PC-9 (cell line): Measurements from ENCODE around the gene SLC22A23. TPM values are rescaled to one million over a fixed set of nuclear protein-coding genes. Genes with fewer than 3 reads are reported as not detected.

Experiments
- BruUV-seq: library from RNA; stranded (reverse); fragments of 400-500 nt; replicated peaks from 2 replicates; lab custom pipeline; 2021; lab: Mats Ljungman, UMichigan
- CTCF ChIA-PET: fragments of 300-600 bp; sonication (Branson Sonifier 250); formaldehyde crosslinking; loops from one replicate; lab custom pipeline; 2022; ENCODE audit warnings: antibody characterized with exemption; lab: Charles Lee
- POLR2A ChIA-PET: fragments of 300-600 bp; sonication (Branson Sonifier 250); formaldehyde crosslinking; loops from one replicate; lab custom pipeline; 2022; ENCODE audit warnings: antibody characterized with exemption; ENCODE audit not compliant: unreplicated experiment; lab: Charles Lee
- DNase-seq, 2 experiments: peaks; one replicate each; pipeline versions ENCODE4 v3.0.0 to v3.0.0-alpha.2; 2015 to 2022; ENCODE audit warnings: mixed read lengths in 1 of 2
- H2AFZ ChIP-seq: fragments of 200-600 bp; sonication (generic); 2 replicates; pipeline ENCODE4 v1.8.1; 2017; ENCODE audit warnings: antibody characterized with exemption
- H3F3A ChIP-seq: fragments of 200-600 bp; sonication (generic); 2 replicates; pipeline ENCODE4 v1.8.1; 2017; ENCODE audit warnings: antibody characterized with exemption, mild to moderate bottlenecking, low read depth; ENCODE audit not compliant: insufficient read depth
- H3K27ac ChIP-seq: fragments of 200-600 bp; sonication (generic); 2 replicates; pipeline ENCODE4 v1.6.1; 2016; ENCODE audit warnings: mixed run types
- H3K27me3 ChIP-seq: fragments of 200-600 bp; sonication (generic); 2 replicates; pipeline ENCODE4 v1.6.1; 2016; ENCODE audit warnings: low read depth, mixed run types; ENCODE audit not compliant: insufficient read depth
- H3K36me3 ChIP-seq: fragments of 200-600 bp; sonication (generic); 2 replicates; pipeline ENCODE4 v1.6.1; 2016; ENCODE audit warnings: low read depth, mixed run types
- H3K4me1 ChIP-seq: fragments of 200-600 bp; sonication (generic); replicated peaks from 2 replicates; pipeline ENCODE4 v1.6.1; 2016; ENCODE audit warnings: mixed run types; ENCODE audit not compliant: insufficient read depth
- H3K4me2 ChIP-seq: fragments of 200-600 bp; sonication (generic); 2 replicates; pipeline ENCODE4 v1.6.1; 2017; ENCODE audit warnings: mixed run types
- H3K4me3 ChIP-seq: fragments of 200-600 bp; sonication (generic); 2 replicates; pipeline ENCODE4 v1.6.1; 2016; ENCODE audit warnings: mixed run types
- H3K79me2 ChIP-seq: fragments of 200-600 bp; sonication (generic); 2 replicates; pipeline ENCODE4 v1.6.1; 2017; ENCODE audit warnings: low read depth, mixed run types
- H3K9me2 ChIP-seq: fragments of 200-600 bp; sonication (generic); 2 replicates; pipeline ENCODE4 v1.8.1; 2017; ENCODE audit warnings: mild to moderate bottlenecking; ENCODE audit not compliant: insufficient read depth
- H3K9me3 ChIP-seq: fragments of 200-600 bp; sonication (generic); 2 replicates; pipeline ENCODE4 v1.8.1; 2016; ENCODE audit warnings: low read depth; ENCODE audit not compliant: insufficient read depth
- H4K20me1 ChIP-seq: fragments of 200-600 bp; sonication (generic); 2 replicates; pipeline ENCODE4 v1.8.1; 2017; ENCODE audit not compliant: insufficient read depth
- EZH2 ChIP-seq: fragments of 200-600 bp; sonication (generic); IDR thresholded peaks from 2 replicates; pipeline ENCODE4 v1.8.0; 2017; ENCODE audit warnings: antibody characterized with exemption, low read depth
- intact Hi-C: fragments of 100-400 bp; cut with micrococcal nuclease; formaldehyde crosslinking; loops from one replicate; pipeline ENCODE4 v1.10.0; 2022; ENCODE audit not compliant: unreplicated experiment
- total RNA-seq: library from RNA; stranded (reverse); gene quantifications from 2 replicates; pipeline ENCODE4 v1.2.3, GENCODE V29; 2021
- TF ChIP-seq, protein P1 (sequence below): fragments of 200-600 bp; sonication (generic); conservative IDR thresholded peaks from 2 replicates; pipeline ENCODE4 v1.6.1; 2017; ENCODE audit warnings: mixed run types, antibody characterized with exemption, mild to moderate bottlenecking, moderate library complexity

The SLC22A23 gene
- total RNA-seq, 1 experiment from 2014 or later, result 13.5 TPM

DNA sequence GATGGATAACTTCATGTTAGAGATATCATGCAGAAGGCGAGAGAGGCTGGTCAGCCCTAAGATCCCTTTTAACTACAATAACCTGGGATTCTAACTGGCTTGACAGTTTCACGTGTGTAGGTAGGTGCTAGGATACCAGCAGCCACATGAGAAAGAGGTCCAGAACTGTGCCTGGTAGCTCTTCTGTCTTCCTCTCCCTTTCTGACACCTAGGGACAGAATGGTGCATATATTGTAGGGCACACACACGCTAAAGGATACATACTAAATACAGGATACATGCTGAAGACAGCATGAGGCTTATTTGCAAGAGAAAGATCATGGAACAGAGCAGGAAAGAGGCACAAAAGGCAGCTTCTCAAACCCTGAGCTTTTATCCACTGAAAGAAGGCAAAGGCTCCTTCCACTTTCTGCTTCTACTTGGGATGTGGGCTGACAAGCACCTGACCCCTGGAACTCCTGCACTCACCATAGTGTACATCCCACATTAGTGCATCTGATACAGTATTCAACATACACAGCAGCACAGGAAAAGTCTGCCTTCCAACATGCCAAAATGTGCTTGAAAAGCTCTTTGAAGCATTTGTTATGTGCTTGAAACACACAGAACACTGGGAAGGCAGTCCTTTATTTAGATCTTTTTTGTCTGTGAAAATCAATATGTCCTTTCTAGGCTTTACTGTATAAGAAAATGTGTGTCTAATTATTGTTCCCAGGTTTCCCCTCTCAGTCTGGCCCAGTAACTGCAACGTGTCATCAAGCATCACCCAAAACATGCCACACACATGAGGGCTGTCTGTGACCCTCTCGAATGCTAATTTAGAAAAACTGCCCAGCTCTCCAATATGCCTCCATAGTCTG lies 3.2 kb downstream of the SLC22A23 start:
- TF ChIP-seq, protein P1, sequence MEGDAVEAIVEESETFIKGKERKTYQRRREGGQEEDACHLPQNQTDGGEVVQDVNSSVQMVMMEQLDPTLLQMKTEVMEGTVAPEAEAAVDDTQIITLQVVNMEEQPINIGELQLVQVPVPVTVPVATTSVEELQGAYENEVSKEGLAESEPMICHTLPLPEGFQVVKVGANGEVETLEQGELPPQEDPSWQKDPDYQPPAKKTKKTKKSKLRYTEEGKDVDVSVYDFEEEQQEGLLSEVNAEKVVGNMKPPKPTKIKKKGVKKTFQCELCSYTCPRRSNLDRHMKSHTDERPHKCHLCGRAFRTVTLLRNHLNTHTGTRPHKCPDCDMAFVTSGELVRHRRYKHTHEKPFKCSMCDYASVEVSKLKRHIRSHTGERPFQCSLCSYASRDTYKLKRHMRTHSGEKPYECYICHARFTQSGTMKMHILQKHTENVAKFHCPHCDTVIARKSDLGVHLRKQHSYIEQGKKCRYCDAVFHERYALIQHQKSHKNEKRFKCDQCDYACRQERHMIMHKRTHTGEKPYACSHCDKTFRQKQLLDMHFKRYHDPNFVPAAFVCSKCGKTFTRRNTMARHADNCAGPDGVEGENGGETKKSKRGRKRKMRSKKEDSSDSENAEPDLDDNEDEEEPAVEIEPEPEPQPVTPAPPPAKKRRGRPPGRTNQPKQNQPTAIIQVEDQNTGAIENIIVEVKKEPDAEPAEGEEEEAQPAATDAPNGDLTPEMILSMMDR, result no peak
- TF ChIP-seq EZH2, result no peak
- Histone ChIP-seq H3K4me2 (peak overlapping the region; percentile 97), H3K9me3 (no peaks in the 10 kb centered on the region), H3F3A (no peaks in the 10 kb centered on the region), H3K4me3 (peak overlapping the region; percentile 77; the same call in 1 of the 2 replicates), H2AFZ (no peak overlapping the region), H3K9me2 (no peaks in the 10 kb centered on the region), H3K79me2 (peaks cover 23% of the 10 kb centered on the region), H3K4me1 (peaks cover 14% of the 10 kb centered on the region), H3K27ac (no peak overlapping the region), H4K20me1 (no peaks in the 10 kb centered on the region; the same call in 1 of the 2 replicates), H3K36me3 (no peaks in the 10 kb centered on the region), H3K27me3 (no peaks in the 10 kb centered on the region)
- BruUV-seq, result no TSS peak
- DNase-seq, result no peak
- POLR2A ChIA-PET, result interaction anchor here (0.7 kb wide), 1 partner anchor 296 kb away, joined by 4 read pairs; the partner anchor contains the start of gene TUBB2A
- intact Hi-C loops, result no loop called here
- CTCF ChIA-PET, result interaction anchor here (0.5 to 1.1 kb wide), 3 partner anchors 33 to 117 kb away, joined by 3 read pairs; no protein-coding TSS in a partner anchor

DNA sequence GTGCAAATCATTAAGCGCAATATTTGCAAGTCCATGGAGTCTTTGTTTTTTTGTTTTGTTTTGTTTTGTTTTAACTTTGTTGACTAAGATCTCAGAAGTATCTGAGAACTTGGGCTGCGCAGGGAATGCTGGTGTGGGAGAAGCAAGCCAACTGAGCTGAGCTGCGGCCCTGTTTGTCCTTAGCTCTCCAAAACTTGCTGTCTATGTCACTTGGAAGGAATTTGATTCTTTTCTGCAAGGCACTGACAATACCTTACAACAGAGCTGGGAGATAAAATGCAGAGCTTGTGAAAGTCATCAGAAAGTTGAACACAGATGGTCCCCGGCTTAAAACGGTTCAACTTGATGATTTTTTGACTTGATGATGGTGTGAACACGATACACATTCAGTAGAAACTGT lies 5.4 kb downstream of the SLC22A23 start:
- Histone ChIP-seq H3F3A (no peaks in the 10 kb centered on the region), H3K27ac (no peak overlapping the region), H3K4me3 (no peak overlapping the region), H2AFZ (no peak overlapping the region), H4K20me1 (no peaks in the 10 kb centered on the region; the same call in 1 of the 2 replicates), H3K27me3 (no peaks in the 10 kb centered on the region), H3K9me3 (no peaks in the 10 kb centered on the region), H3K4me1 (peaks cover 14% of the 10 kb centered on the region), H3K9me2 (no peaks in the 10 kb centered on the region), H3K4me2 (no peak overlapping the region), H3K79me2 (peaks cover 23% of the 10 kb centered on the region), H3K36me3 (no peaks in the 10 kb centered on the region)
- POLR2A ChIA-PET, result no interaction called here
- CTCF ChIA-PET, result interaction anchor here (0.6 kb wide), 1 partner anchor 31 kb away, joined by 3 read pairs; no protein-coding TSS in a partner anchor
- TF ChIP-seq, protein P1, result no peak
- TF ChIP-seq EZH2, result no peak
- intact Hi-C loops, result no loop called here
- no TSS peak for BruUV-seq
- no peak for DNase-seq

DNA sequence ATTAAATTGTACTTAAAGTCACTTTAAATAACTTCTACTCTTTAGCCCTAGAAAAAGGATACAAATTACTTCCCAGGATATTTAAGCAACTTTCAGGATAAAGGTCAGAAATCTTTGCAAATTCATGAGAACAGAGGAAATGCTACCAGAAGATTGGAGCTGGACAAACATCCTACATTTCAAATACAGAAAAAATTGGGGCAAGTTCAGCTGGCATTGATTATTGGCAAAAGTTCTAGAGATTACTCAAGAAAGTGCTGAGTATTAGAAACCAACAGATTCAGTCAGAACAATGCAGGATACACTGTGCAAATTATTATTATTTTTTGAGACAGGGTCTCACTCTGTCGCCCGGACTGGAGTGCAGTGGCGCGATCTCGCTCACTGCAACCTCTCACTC lies 6.0 kb downstream of the SLC22A23 start:
- no TSS peak for BruUV-seq
- Histone ChIP-seq H3K79me2 (peaks cover 23% of the 10 kb centered on the region), H3K36me3 (no peaks in the 10 kb centered on the region), H3K4me1 (peaks cover 14% of the 10 kb centered on the region), H3F3A (no peaks in the 10 kb centered on the region), H3K4me3 (no peak overlapping the region), H2AFZ (no peak overlapping the region), H3K27me3 (no peaks in the 10 kb centered on the region), H4K20me1 (no peaks in the 10 kb centered on the region; the same call in 1 of the 2 replicates), H3K9me2 (no peaks in the 10 kb centered on the region), H3K9me3 (no peaks in the 10 kb centered on the region), H3K27ac (no peak overlapping the region), H3K4me2 (no peak overlapping the region)
- ChIA-PET POLR2A (no interaction called here), CTCF (no interaction called here)
- DNase-seq, result no peak
- TF ChIP-seq, protein P1, result no peak
- no peak for TF ChIP-seq EZH2
- intact Hi-C loops, result no loop called here
